ENCODE results near the gene COL20A1.

- TF ChIP-seq CTCF (IDR thresholded peaks at IDR 0.05) (no peak), POLR2A (IDR thresholded peaks at IDR 0.05) (no peak)
Measured at GRCh38 chr20:63293456-63293855, 470 bp downstream of the COL20A1 start.

Data from uterus (tissue), 2 donors.